Stimulated activated CD8-positive, alpha-beta memory T cell treated with anti-CD3 and anti-CD28 coated beads, Interleukin-15, amount 100 ng/mL, for 24 hours (primary cell): ENCODE results near the gene RASGRF2.

Experiments used
- DNase-seq: peaks from one replicate; pipeline ENCODE4 v3.0.0-alpha.2; 2020; ENCODE audit warnings: low read depth

Gene RASGRF2

GRCh38 chr5:80955082-80955590 is 5.0 kb upstream of the RASGRF2 start:
- DNase-seq, result no peak

DNA sequence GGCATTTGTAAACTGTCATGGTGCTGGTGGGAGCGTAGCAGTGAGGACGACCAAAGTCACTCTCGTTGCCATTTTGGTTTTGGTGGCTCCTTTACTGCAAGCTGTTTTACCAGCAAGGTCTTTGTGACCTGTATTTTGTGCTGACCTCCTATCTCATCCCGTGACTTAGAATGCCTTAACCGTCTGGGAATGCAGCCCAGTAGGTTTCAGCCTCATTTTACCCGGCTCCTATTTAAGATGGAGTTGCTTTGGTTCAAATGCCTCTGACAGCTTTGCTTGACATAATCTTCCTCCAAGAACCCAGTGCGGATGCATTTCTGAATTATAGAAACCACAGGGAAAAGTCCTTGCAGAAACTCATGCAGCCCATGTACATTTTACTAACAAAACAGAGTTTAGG is 3.9 kb upstream of the RASGRF2 start:
- DNase-seq, result no peak

- DNase-seq, result no peak
These were observed 3.0 kb upstream of the RASGRF2 start for GRCh38 chr5:80957031-80957761.

DNA sequence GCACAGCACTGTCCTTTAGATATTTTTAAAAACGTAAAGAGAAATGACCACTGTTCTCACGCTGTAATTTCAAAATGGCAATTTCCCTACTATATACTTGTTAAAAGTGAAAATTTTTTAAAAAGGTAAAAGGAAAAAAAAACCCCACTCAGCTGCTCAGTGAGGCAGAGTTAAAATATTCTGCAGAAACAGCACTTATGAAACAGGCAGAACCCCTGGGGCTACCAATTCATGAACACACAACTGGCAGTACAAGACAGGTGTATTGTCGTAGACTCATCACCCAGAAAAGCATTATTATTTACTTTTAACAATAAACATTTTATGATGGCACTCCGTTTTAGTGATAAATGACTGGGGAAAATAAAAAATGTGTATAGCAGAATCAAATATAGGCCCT is 1.5 kb upstream of the RASGRF2 start:
- DNase-seq, result no peak

GRCh38 chr5:80959138-80959537 is 1.0 kb upstream of the RASGRF2 start:
- DNase-seq, result no peak

- DNase-seq, result peak; percentile 6
These were observed 590 bp downstream of the RASGRF2 start for GRCh38 chr5:80960531-80961375.

DNA sequence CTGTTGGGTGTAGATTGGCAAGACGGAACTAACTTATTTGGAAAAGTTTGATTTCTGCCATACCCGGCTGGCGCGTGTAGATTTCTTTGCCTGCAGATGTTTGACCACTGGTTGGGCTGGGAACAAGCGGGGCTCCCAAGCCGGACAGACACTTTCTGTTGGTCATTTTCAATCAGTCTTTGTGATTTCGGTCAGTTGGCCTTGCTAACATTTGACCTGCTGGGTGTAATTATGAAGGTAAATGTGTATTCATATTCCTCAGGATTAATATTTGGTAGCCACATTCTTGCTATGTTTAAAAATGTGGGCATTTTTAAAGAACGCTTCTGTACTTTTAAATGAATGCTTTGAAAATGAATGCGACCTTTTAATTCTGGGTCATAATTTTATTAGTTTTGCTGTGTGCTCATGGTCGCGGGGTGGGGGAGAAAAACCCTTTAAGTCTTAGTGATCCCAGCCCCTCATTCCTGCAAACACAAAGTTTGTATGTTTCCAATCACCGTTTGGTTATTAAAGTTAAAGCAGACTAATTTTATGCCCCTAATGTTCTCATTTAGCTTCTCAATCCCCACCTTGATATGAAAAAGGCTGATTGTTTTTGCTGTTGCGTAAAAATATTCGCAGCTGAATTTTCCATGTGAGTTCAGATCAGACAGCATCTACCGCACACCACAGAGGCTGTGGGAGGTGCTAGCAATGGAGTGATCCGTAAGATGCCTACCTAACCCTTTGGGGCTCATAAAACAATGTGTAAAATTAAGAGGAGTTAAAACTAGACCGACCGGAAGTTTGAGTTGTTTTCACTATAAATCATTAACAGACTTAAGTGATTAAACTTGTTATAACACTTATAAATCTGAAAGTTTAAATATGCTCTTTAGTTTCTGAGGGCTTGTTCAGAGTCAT is 1.5 kb downstream of the RASGRF2 start:
- DNase-seq, result no peak

DNA sequence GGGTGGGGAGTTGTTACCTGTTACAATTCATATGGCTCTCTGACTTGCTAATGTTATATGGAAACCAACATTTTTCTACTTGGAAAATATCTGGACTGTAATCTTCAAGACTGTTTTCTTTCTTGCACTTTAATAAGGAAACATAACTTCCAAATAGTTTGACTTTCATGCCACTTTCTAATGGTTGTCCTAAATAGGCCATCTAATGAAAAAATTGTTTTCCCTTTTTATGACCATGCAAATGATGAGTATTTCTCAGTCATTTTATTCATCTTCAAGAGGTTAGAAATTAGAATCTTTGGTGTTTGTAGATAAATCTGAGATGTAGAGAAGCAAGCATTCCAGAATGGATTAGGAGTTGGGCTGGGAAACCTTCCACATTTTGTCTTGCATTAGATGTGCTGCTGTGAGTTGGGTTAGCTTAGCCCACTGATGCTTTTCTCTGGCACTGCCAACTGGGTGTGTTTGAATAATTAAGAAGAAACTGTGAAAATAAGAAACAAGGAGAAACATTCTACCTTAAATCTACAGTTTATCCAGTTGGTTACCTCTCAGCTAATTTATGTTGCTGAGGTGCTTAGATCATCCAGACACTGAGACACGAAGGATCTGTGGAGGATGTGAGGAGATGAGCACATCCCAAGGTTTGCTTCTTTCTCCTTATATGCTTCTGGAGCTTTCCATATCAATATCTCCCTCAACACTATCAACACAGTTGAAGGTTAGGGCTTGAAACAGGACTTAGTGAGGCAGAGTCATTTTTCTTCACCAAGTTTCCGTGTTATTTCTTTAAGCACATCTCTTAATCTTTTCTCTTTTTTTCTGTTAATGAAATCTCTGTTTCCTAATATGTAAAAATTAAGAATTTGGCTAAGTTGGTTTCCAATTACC is 2.7 kb downstream of the RASGRF2 start:
- no peak for DNase-seq

GRCh38 chr5:80963521-80963895 is 3.3 kb downstream of the RASGRF2 start:
- no peak for DNase-seq

DNA sequence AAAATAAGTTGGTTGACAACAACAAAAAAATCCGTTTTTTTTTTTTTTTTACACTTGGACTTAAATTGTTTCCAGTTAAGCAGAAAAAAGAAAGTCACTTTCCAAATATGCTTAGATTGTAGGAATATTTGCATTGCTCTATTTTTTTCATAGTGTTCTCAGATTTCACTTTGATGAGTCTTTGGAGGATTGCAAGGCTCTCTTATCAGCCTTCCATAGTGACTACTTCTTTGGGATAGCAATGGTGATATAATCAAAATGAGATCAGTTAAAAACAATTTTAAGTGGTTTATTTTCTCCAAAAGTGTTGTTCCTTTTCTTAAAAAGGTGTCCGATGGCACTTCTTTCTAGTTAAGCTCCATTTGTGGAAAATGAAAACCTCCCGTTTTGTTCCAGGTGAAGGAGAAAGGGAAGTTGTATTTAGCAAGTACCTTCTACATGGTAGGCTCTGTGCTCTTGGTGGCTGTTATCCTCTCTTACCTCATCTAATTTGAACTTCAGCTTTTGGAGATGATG is 3.9 kb downstream of the RASGRF2 start:
- no peak for DNase-seq

DNA sequence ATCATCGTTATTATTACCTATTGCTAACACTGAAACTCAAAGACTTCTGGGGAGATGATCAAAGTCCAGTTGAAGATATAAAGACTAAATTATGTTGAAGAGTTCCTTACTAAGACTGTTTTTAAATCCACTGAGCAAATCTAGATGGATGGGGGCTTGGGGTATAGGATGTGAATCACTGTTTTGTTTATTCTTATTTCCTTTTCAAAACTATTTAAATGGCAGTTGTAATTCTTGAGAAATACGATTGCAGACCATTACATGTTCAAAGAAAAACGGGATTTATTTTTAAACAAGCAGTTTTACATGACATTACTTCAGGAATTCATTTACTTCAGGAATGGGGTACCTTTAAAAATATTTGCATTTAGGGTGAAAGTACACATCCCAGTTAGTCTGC is 4.3 kb downstream of the RASGRF2 start:
- DNase-seq, result no peak

DNA sequence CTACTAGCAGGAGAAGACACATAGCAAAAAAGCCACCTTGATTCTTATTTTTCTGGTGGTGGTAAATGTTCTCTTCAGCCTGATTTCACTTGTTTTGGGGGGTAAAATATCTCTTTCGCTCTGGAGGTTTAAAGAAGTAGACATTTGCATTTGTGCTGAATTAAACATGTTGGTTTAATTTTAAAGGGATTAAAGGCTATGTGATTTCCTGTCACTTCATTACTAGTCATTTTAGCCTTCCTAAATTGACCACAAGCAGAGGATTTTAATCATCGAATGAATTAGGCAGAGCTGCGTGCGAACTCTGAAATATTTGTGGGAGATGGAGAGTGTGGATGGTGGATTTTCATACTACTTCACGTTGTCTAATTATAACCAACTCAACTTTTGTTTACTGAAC is 4.8 kb downstream of the RASGRF2 start:
- no peak for DNase-seq

DNA sequence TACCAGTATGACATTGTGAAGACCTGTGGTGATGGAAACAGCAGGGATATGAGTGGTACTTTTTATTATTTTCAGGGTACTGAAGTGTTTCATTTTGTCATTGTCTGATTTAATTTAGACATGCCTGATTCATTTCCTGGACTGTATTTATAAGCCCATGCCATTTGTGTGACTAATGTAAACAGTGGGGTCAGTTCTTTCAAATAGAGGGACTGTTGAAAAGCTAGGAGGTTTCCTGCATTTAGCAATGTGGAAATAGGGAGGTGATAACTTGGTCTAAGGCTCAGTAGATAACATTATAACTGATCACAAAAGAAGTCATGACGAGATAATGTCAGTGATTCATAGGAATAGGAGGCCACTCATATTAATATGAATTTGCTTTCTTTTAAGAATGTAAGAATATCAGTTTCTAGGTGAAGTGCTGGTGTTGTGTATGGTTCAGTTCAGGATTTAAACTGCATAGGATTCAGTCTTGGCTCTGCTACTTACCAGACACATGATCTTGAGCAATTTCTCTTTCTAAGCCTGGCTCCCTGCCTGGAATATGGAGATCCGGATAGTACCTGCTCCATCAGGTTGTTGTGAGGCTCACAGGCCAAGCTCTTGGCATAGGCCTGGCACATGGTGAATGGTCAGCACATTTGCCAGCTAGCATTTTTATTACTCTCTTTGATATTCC is 7.5 kb downstream of the RASGRF2 start:
- DNase-seq, result no peak

GRCh38 chr5:80973027-80973426 is 12.9 kb downstream of the RASGRF2 start:
- no peak for DNase-seq

DNA sequence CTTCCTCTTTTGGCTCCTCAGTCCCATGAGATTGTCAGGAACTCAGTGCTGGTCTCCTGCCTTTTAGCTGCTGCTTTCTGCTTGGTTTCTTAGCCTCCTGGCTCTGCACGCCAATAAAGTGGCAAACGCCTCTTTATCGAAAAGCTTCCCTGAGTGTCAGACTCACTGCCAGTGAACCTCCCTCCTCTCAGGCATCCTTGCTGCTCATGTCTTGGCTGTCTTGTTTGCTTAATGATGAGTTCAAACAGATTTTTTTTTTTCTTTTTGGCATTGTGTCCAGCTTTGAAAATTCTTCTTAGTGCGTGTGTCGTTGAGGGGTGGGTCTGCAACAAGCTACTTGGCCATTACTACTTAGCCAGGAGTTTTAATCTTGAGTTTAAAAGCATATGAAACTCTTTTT is 14.9 kb downstream of the RASGRF2 start:
- DNase-seq, result no peak

- DNase-seq, result no peak
These were observed 16.8 kb downstream of the RASGRF2 start for GRCh38 chr5:80976985-80977384.

GRCh38 chr5:80977764-80978163 is 17.6 kb downstream of the RASGRF2 start:
- no peak for DNase-seq

GRCh38 chr5:80978772-80979317 is 18.7 kb downstream of the RASGRF2 start:
- no peak for DNase-seq

GRCh38 chr5:80982093-80982492 is 21.9 kb downstream of the RASGRF2 start:
- no peak for DNase-seq

GRCh38 chr5:80985600-80986228 is 25.6 kb downstream of the RASGRF2 start:
- DNase-seq, result no peak
